Dendritic cell treated with granulocyte-macrophage colony-stimulating factor and Interleukin-4, amounts not matched to agents 40 ng/mL and 50 ng/mL, for 4 days (primary cell): ENCODE measurements around the gene AGBL4.

ENCODE experiments used
- H3K27ac Mint-ChIP-seq: one replicate; pipeline ENCODE4 v1.8.0; 2022; ENCODE audit warnings: mild to moderate bottlenecking, mixed read lengths
- H3K27me3 Mint-ChIP-seq: one replicate; pipeline ENCODE4 v1.8.0; 2022; ENCODE audit warnings: mild to moderate bottlenecking, mixed read lengths
- H3K36me3 Mint-ChIP-seq: one replicate; pipeline ENCODE4 v1.8.0; 2022; ENCODE audit warnings: low read depth, mixed read lengths
- H3K4me1 Mint-ChIP-seq: one replicate; pipeline ENCODE4 v1.8.0; 2022; ENCODE audit warnings: low read depth, mixed read lengths
- H3K4me3 Mint-ChIP-seq: one replicate; pipeline ENCODE4 v1.8.0; 2022; ENCODE audit warnings: mild to moderate bottlenecking, moderate library complexity, mixed read lengths
- H3K9me3 Mint-ChIP-seq: one replicate; pipeline ENCODE4 v1.8.0; 2022; ENCODE audit warnings: mixed read lengths
- intact Hi-C: fragments of 100-400 bp; cut with micrococcal nuclease; formaldehyde crosslinking; loops from one replicate; pipeline ENCODE4 v1.15.0; 2022

AGBL4 gene

DNA sequence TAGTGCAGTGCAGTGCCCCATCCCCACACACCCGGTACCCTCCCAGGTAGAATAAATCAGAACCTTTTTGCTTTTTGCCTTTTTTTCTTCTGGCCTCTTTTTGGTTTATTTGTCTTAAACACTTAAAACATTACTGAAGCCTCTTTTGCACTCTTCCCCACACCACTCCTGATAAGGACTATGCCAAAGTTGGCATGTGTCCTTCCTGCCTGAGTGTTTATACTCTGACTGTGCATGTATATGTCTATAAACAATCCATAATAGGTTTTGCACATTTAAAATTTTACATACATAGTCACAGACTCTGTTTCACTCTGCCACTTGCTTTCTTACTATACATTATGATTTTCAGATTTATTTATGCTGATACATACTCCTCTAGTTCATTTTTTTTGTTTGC lies 1306.7 kb downstream of the AGBL4 start:
- Mint-ChIP-seq H3K4me1 (no peaks in the 10 kb centered on the region), H3K9me3 (no peaks in the 10 kb centered on the region), H3K36me3 (no peaks in the 10 kb centered on the region), H3K27ac (no peak overlapping the region), H3K4me3 (no peak overlapping the region), H3K27me3 (peaks cover 1% of the 10 kb centered on the region)
- intact Hi-C loops = no loop called here

DNA sequence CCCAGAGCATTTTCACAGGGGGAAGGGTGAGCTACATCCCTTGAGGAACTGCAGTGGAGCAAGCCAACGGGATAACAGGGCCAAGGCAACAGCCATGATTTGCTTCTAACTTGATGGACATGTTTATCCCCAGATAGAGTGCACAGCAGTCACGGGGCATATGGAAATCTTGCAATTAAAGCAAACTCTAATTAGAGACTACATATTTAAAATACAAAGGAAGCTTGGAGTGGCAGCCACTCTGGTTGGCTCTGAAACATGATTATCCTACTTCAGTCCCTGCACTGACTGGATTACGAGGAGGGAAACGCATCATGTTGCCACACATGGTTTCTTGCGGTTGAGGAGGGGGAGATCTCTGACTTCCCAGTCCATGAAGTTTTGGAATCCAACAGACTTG lies 1307.8 kb downstream of the AGBL4 start:
- intact Hi-C loops = no loop called here
- no peaks in the 10 kb centered on the region for H3K4me1 Mint-ChIP-seq

DNA sequence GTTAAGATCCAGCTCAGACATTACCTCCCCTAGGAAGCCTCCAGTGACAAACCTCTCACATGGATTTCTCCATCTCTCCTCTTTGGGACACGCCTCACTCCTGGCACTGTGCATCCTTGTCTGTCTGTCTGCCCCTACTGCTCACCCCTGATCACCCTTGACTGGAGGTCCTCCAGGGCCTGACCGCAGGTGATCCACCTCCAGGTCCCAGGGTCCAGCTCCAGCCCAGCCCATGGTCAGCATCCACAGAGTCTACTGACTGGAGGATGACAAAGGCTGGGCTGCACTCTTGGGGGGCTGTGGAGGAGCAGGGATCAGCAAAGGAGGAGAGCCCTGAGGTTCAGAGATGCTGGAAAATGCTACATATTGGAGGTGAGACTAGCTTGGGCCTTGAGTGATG lies 1312.8 kb downstream of the AGBL4 start:
- Mint-ChIP-seq H3K4me3 (no peak overlapping the region), H3K4me1 (no peaks in the 10 kb centered on the region), H3K9me3 (no peaks in the 10 kb centered on the region), H3K27ac (no peak overlapping the region), H3K36me3 (no peaks in the 10 kb centered on the region), H3K27me3 (peaks cover 1% of the 10 kb centered on the region)
- intact Hi-C loops = no loop called here

More for the DNA sequence above, 1307.8 kb downstream of the AGBL4 start:
- no peak overlapping the region for H3K4me3 Mint-ChIP-seq
- H3K27me3 Mint-ChIP-seq = peaks cover 1% of the 10 kb centered on the region
- no peaks in the 10 kb centered on the region for H3K9me3 Mint-ChIP-seq
- H3K27ac Mint-ChIP-seq = no peak overlapping the region
- H3K36me3 Mint-ChIP-seq = no peaks in the 10 kb centered on the region

DNA sequence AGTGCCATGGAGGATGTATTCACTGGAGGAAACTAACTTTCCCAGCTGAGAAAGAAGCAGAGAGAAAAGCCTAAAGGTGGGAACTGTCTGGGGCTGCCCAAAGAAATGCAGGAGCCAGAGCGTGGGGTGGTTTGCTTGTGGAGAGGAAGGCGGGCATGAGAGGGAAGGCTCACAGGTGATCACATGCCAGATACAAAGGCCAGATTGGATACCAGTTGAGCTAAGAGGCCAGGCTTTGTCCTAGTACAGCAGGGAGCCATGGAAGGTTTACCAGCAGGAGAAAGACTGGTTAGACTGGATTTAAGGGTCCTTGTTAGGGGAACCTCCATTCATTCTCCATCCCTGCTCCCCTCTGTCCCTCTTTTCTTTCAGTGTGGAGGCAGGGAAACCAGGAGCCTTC lies 1313.4 kb downstream of the AGBL4 start:
- no peaks in the 10 kb centered on the region for H3K9me3 Mint-ChIP-seq
- no peaks in the 10 kb centered on the region for H3K4me1 Mint-ChIP-seq
- no peaks in the 10 kb centered on the region for H3K36me3 Mint-ChIP-seq
- H3K4me3 Mint-ChIP-seq = no peak overlapping the region
- peaks cover 1% of the 10 kb centered on the region for H3K27me3 Mint-ChIP-seq
- intact Hi-C loops = no loop called here
- H3K27ac Mint-ChIP-seq = no peak overlapping the region

DNA sequence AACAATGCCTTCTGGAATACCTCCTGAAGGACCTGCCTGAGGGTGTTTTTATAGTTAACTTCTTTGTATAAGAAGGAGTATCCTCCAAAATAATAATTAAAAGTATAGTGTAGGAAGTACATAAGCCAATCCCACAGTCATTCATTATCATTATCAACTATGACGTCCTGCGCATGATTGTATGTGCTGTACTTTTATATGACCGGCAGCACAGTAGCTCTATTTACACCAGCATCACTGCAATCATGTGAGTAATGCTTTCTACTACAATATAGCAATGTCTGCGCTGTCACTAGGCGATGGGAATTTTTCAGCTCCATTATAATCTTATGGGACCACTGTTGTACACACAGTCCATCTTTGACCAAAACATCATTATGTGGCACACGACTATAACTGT lies 1319.0 kb downstream of the AGBL4 start:
- no peaks in the 10 kb centered on the region for H3K9me3 Mint-ChIP-seq
- peaks cover 2% of the 10 kb centered on the region for H3K27me3 Mint-ChIP-seq
- H3K4me3 Mint-ChIP-seq = no peak overlapping the region
- no peak overlapping the region for H3K27ac Mint-ChIP-seq
- H3K36me3 Mint-ChIP-seq = no peaks in the 10 kb centered on the region
- H3K4me1 Mint-ChIP-seq = no peaks in the 10 kb centered on the region
- intact Hi-C loops = no loop called here

DNA sequence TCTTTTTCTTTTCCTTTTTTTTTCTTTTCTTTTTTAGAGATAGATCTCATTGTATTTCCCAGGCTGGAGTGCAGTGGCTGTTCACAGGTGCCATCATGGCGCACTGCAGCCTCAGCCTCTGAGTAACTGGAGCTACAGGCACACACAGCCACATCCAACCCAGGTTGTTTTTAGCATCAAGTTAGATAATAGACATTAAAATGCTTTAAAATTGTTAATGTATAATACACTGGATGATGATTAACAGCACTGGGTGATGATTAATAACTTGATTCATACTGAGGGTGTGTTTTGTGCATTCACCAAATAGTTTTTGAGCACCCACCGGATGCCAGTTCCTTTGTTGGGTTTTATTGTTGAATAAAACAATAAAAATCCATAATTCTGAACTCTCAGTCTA lies 1322.3 kb downstream of the AGBL4 start:
- no peak overlapping the region for H3K27ac Mint-ChIP-seq
- H3K4me3 Mint-ChIP-seq = no peak overlapping the region
- peaks cover 2% of the 10 kb centered on the region for H3K27me3 Mint-ChIP-seq
- no peaks in the 10 kb centered on the region for H3K9me3 Mint-ChIP-seq
- intact Hi-C loops = no loop called here
- no peaks in the 10 kb centered on the region for H3K36me3 Mint-ChIP-seq
- H3K4me1 Mint-ChIP-seq = peaks cover 6% of the 10 kb centered on the region

DNA sequence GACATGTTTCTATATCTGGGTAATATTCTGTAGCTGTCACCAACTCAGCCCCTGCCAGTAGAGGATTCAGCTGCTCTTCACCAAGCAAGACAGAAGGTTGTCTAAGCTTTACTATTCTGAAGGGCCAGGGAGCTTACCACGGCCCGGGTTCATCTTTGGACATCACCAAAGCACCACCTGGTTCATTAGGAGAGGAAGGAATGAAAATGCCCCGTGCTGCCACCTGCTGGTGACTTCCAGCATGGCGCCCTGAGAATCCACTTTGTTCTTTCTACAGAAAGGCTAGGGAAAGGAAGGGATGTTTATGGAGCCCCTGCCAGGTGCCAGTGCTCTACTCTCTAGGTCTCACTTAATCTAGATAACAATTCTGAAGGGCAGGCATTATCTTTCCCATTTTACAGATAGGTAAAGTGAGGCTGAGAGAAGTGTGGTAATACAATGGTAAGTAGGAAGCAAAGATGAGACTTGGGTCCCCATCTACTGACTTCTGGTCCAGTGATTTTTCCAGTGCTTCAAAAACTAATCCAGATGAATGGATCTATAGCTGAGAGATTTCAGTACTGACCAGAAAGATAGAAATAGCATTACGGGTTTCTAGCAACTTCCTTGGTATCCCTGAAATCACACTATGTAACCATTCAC lies 1326.6 kb downstream of the AGBL4 start:
- Mint-ChIP-seq H3K4me1 (peaks cover 6% of the 10 kb centered on the region), H3K27ac (no peak overlapping the region), H3K27me3 (peaks cover 7% of the 10 kb centered on the region), H3K36me3 (no peaks in the 10 kb centered on the region), H3K4me3 (no peak overlapping the region), H3K9me3 (no peaks in the 10 kb centered on the region)
- intact Hi-C loops = no loop called here

DNA sequence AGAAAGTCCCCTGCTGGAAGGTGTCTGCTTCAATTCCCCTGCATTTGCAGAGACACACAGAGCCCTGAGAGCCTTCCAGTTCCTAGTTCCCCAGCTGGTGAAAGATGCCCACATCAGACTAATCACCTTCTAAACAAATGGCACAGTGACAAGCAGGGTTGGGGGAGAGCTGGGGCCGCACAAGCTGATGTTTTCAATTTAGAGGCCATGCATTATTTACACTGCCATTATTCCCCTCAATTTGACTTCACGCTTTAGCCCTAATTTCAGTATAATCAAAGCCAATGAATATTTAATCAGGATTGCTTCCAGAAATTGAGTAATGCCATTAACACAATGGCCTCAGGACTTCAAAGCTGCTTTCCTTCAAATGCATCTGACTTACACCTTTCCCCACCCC lies 1328.6 kb downstream of the AGBL4 start:
- Mint-ChIP-seq H3K4me1 (peaks cover 6% of the 10 kb centered on the region), H3K27me3 (peaks cover 11% of the 10 kb centered on the region), H3K27ac (no peak overlapping the region), H3K9me3 (no peaks in the 10 kb centered on the region), H3K36me3 (no peaks in the 10 kb centered on the region), H3K4me3 (no peak overlapping the region)
- intact Hi-C loops = no loop called here

DNA sequence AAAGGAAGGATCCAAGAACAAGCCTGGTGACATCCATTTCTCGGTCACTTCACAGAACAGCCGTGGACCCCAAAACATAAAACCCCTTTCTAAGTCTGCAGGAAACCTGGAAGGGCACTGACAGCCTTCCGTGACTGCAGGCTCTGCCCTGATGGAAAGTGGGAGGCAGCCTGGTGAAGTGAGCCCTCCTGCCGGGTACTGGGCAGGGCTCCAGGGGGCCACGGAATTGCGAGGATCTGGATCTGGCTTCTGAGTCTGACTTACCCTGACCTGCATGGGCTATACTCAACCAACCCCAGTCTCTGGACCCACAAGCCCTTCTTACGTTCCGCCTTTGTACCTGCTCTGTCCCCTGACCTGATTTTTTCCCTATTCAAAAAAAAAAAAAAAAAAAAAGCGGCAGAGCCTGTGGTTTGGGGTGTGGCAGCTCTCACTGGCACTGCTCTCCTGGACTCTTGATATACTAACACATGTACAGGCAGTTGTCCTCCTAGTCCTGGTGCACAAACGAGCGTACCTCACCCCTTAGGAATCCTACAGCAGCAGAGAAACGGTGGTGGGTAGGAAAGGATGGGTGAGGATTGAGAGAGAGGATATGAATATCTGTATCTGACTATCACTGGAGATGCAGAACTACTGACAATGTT lies 1330.0 kb downstream of the AGBL4 start:
- intact Hi-C loops = no loop called here
- Mint-ChIP-seq H3K27ac (no peak overlapping the region), H3K36me3 (no peaks in the 10 kb centered on the region), H3K4me3 (no peak overlapping the region), H3K27me3 (peaks cover 10% of the 10 kb centered on the region), H3K9me3 (no peaks in the 10 kb centered on the region), H3K4me1 (peaks cover 6% of the 10 kb centered on the region)

DNA sequence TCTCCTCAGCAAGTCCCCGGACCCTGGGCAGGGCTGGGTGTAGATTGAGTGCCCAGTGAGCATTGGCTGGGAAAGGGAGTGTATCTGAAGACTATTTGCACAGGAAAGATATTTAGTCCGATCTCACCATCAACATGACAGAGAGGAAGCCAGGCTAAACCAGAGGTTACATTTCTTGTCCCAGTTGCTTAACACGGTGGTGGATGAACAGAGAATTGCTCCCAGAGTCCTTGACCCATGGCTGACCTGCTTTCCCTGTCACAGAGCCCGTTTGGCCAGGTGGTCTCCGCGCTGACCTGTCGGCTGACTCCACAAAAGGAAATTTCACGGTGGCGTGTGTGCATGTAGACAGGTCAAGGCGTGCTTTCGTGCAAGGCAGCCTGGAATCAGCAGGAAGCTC lies 1330.6 kb downstream of the AGBL4 start:
- no peaks in the 10 kb centered on the region for H3K9me3 Mint-ChIP-seq
- H3K27ac Mint-ChIP-seq = no peak overlapping the region
- intact Hi-C loops = no loop called here
- H3K4me3 Mint-ChIP-seq = no peak overlapping the region
- H3K27me3 Mint-ChIP-seq = peaks cover 10% of the 10 kb centered on the region
- peaks cover 6% of the 10 kb centered on the region for H3K4me1 Mint-ChIP-seq
- H3K36me3 Mint-ChIP-seq = no peaks in the 10 kb centered on the region

DNA sequence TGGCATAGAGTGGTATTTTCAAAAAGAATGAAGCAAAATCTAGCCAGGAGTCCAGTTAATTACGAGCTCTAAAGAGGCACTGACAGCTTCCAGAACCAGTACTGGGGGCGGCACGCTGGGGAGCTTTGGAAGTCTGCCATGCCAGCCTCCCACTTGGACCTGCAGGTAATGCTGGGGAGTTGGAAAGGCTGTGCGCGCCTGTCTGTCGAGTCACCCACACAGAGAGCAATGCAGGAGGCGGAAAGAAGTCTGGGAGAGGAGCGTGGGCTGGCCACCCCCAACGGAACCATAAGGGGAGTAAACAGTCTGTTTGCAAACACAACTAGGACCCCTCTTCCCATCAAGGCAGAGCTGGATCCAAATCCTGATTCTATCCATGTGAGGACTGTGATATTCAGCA lies 1331.5 kb downstream of the AGBL4 start:
- H3K4me3 Mint-ChIP-seq = no peak overlapping the region
- H3K4me1 Mint-ChIP-seq = peaks cover 6% of the 10 kb centered on the region
- no peak overlapping the region for H3K27ac Mint-ChIP-seq
- H3K36me3 Mint-ChIP-seq = no peaks in the 10 kb centered on the region
- intact Hi-C loops = no loop called here
- no peaks in the 10 kb centered on the region for H3K9me3 Mint-ChIP-seq
- peaks cover 10% of the 10 kb centered on the region for H3K27me3 Mint-ChIP-seq

DNA sequence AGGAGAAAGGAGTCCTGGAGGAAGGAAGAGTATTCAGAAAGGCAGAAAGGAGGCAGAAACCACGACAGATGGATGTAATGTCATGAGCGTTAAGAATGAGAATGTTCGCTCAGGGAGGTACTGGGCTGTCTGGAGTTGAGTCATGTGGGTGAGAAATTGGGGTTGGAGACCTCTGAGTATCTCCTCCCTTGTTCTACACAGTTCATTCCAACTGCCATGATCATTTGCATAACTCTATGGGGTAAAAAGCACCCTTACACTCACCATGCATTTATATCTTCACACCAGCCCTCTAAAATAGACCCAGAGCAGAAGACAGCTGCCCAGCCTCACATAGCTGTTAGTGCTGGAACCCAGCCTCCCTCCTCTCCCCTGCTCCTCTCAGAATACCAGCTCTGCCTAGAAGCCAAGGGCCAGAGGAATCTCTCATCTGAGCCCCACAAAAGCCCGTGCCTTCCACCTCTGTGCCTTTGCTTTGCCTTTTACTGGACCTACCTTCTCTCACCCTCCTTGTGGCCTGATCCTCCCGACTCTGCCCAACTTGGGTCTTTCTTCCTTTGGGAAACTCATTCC lies 1332.2 kb downstream of the AGBL4 start:
- Mint-ChIP-seq H3K36me3 (no peaks in the 10 kb centered on the region), H3K9me3 (no peaks in the 10 kb centered on the region), H3K4me3 (no peak overlapping the region), H3K4me1 (no peaks in the 10 kb centered on the region), H3K27me3 (peaks cover 10% of the 10 kb centered on the region), H3K27ac (no peak overlapping the region)
- intact Hi-C loops = no loop called here

DNA sequence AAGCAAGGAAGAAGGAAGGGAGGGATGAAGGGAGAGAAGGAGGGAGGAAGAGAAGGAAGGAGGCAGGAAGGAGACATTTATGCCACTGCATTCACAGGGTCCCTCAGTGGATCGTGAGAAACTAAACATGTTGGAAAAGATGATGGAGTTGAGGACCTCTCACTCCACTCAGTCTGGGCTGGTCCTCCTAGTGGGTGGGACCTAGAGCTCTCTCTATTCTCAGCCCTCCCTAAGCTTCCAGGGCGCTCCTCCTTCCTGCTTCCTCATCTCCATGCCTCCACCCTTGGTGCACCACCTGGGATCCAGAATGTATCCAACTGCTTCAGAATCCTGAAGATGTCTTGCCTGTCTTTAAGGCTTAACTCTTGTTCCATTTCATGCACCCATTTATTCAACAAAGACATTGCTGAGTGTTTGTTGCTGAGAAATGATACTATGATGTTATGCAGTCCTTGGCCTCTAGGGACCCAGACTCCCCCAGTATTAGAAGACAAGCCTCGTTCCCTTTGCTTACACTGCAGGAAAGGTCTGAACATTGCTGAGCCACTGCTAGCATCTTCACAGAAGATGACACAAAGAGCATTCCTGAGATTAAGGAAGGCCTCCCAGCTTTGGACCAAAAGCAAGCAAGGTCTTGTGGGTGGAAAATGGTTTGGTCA lies 1335.5 kb downstream of the AGBL4 start:
- Mint-ChIP-seq H3K9me3 (no peaks in the 10 kb centered on the region), H3K36me3 (no peaks in the 10 kb centered on the region), H3K4me1 (no peaks in the 10 kb centered on the region), H3K4me3 (no peak overlapping the region), H3K27ac (no peak overlapping the region), H3K27me3 (peaks cover 5% of the 10 kb centered on the region)
- intact Hi-C loops = no loop called here

DNA sequence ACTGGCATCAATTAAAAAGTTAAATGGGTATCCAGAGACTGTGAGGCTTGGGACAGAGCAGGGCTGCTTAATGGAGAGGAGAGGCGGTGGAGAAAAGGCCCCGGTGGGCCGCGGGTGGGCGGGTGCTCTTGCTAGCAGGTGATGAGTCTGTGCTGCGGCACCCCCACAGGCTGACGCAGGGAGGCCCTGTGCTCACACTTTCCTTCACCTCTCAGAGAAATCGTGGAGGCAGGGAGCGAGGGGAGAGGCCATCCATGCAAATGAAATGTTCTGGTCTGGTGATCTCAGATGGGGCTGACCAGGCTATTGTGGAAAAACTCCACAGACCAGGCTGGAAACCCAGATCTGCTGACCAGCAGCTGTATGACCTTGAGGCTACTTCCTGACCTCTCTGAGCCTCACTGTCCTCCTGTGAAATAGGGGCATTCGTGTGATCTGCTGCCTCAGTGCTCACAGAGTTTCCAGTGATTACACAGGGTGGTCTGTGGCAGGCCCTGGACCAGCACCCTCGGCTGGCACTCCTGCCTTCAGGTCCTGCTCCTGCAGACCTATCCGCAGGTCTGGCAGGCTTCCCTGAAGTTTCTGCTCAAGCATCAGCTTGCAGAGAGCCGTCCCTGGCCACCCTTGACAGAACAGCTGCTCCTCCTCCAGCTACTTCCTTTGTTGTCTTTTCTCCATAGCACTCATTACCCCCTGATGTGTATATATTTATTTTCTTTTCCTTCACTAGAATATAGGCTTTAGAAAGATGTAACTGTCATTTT lies 1336.3 kb downstream of the AGBL4 start:
- Mint-ChIP-seq H3K36me3 (no peaks in the 10 kb centered on the region), H3K4me1 (no peaks in the 10 kb centered on the region)

More for the DNA sequence above, 1336.3 kb downstream of the AGBL4 start:
- peaks cover 5% of the 10 kb centered on the region for H3K27me3 Mint-ChIP-seq
- H3K27ac Mint-ChIP-seq = no peak overlapping the region
- H3K4me3 Mint-ChIP-seq = no peak overlapping the region
- intact Hi-C loops = no loop called here
- H3K9me3 Mint-ChIP-seq = no peaks in the 10 kb centered on the region
